ENCODE measurements around the gene MRPL38.

DNA sequence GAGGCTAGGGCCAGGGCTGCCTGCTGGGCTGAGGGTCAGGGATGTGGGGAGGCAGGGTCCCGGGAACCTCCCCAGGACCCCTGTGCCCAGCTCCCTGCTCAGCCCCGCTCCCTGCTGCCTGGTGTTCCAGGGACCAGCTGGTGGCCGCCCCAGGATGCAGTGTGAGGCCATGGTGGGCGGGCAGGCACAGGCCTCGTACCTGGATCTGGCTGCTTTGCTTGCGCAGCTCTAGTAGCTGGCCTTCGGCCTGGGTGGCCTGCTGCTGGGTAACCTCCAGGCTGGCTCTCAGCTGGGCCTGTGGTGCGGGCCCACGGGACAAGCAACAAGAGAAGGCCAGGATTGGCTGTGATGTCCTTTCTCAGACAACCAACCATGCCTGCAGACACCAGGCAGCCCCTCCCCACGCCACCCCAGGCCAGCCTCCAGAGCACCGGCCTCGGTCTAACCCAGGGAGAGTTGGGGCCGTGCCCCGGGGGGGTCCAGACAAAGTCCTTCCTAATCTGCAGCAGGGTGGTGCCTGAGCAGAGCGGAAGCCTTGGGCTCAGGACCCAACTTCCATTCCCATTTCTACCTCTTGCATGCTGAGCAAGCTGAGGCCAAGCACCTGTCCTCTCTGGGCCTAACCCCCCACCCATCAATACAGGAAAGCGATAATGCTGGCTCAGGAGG lies 12.0 kb downstream of the MRPL38 start:
- TF ChIP-seq, protein P1, sequence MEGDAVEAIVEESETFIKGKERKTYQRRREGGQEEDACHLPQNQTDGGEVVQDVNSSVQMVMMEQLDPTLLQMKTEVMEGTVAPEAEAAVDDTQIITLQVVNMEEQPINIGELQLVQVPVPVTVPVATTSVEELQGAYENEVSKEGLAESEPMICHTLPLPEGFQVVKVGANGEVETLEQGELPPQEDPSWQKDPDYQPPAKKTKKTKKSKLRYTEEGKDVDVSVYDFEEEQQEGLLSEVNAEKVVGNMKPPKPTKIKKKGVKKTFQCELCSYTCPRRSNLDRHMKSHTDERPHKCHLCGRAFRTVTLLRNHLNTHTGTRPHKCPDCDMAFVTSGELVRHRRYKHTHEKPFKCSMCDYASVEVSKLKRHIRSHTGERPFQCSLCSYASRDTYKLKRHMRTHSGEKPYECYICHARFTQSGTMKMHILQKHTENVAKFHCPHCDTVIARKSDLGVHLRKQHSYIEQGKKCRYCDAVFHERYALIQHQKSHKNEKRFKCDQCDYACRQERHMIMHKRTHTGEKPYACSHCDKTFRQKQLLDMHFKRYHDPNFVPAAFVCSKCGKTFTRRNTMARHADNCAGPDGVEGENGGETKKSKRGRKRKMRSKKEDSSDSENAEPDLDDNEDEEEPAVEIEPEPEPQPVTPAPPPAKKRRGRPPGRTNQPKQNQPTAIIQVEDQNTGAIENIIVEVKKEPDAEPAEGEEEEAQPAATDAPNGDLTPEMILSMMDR (IDR thresholded peaks at IDR 0.05 in 2 of 3, conservative IDR thresholded peaks at IDR 0.05 in 1 of 3; ENCODE audit: borderline replicate concordance in 1 of 3, insufficient read depth in 1 of 3, low read depth in 2 of 3, low read length in 2 of 3) = no peak
- TF ChIP-seq SIN3A (IDR thresholded peaks at IDR 0.05; ENCODE audit: low read depth) = no peak
